Neutrophil (primary cell): Measurements from ENCODE around the gene DLK1.
A peak's percentile ranks its signal among the peaks of the same experiment; 100 is the strongest.

Source experiments
- H3K27ac ChIP-seq: fragments of 200-600 bp; sonication (generic); 2 replicates; pipeline ENCODE4 v1.5.1; 2016; ENCODE audit warnings: mild to moderate bottlenecking, moderate library complexity
- H3K27me3 ChIP-seq: fragments of 200-600 bp; sonication (generic); 2 replicates; pipeline ENCODE4 v1.6.0; 2016; ENCODE audit warnings: mild to moderate bottlenecking
- H3K36me3 ChIP-seq: fragments of 200-600 bp; sonication (generic); 2 replicates; pipeline ENCODE4 v1.5.1; 2017
- H3K4me1 ChIP-seq, 2 experiments: fragments of 200-600 bp in 1 of 2; sonication (generic) in 1 of 2; 1 replicate in 1 of 2; 2 replicates in 1 of 2; pipeline versions ENCODE4 v1.5.1 to v1.6.1; 2013 to 2016; ENCODE audit warnings: low read depth in 1 of 2, low read length in 1 of 2, mild to moderate bottlenecking in 1 of 2, moderate library complexity in 1 of 2; ENCODE audit not compliant: control insufficient read depth in 1 of 2, insufficient read depth in 1 of 2
- H3K4me3 ChIP-seq, 2 experiments: fragments of 200-600 bp in 1 of 2; sonication (generic) in 1 of 2; 1 replicate in 1 of 2; 2 replicates in 1 of 2; pipeline ENCODE4 v1.5.1; 2013 to 2016; ENCODE audit warnings: low read depth in 1 of 2, low read length in 1 of 2, mild to moderate bottlenecking in 1 of 2, moderate library complexity in 1 of 2
- H3K9me3 ChIP-seq: fragments of 200-600 bp; sonication (generic); 2 replicates; pipeline ENCODE4 v1.5.1; 2016
- CTCF ChIP-seq: fragments of 200-600 bp; sonication (generic); IDR thresholded peaks from 2 replicates; pipeline ENCODE4 v1.5.1; 2016; ENCODE audit warnings: antibody characterized with exemption

Gene DLK1

GRCh38 chr14:100726550-100727085, at the start of gene DLK1:
Gene DLK1, plus strand, starts transcription at chr14:100726892. Its CDS starts 177 bp downstream, at chr14:100727069.
- Histone ChIP-seq H3K27ac (no peak within 1 kb of the TSS), H3K9me3 (no peaks in the 10 kb centered on the region), H3K27me3 (peaks cover 70% of the 10 kb centered on the region), H3K4me1 (peaks cover 4% of the 10 kb centered on the region in 2 experiments), H3K4me3 (no peak within 1 kb of the TSS), H3K36me3 (no peaks in the 10 kb centered on the region)
- no peak for TF ChIP-seq CTCF

GRCh38 chr14:100677152-100677551, 49.5 kb upstream of the DLK1 start:
- peak overlapping the region; percentile 75 for H3K27ac ChIP-seq
- no peaks in the 10 kb centered on the region for H3K27me3 ChIP-seq
- H3K9me3 ChIP-seq, result no peaks in the 10 kb centered on the region
- H3K4me1 ChIP-seq, result peaks cover 60 to 66% of the 10 kb centered on the region in 2 experiments
- H3K4me3 ChIP-seq, result peak overlapping the region; percentile 16 to 40
- no peak for TF ChIP-seq CTCF
- no peaks in the 10 kb centered on the region for H3K36me3 ChIP-seq

- H3K4me1 ChIP-seq, result peaks cover 60 to 68% of the 10 kb centered on the region in 2 experiments
- H3K27ac ChIP-seq, result peak overlapping the region; percentile 75
- peak overlapping the region; percentile 16 to 40 for H3K4me3 ChIP-seq
- no peaks in the 10 kb centered on the region for H3K36me3 ChIP-seq
- H3K9me3 ChIP-seq, result no peaks in the 10 kb centered on the region
- no peaks in the 10 kb centered on the region for H3K27me3 ChIP-seq
- TF ChIP-seq CTCF, result no peak
Measured at GRCh38 chr14:100677554-100678468, 48.9 kb upstream of the DLK1 start.

GRCh38 chr14:100678469-100678828, 48.2 kb upstream of the DLK1 start:
- H3K36me3 ChIP-seq, result no peaks in the 10 kb centered on the region
- no peak for TF ChIP-seq CTCF
- no peaks in the 10 kb centered on the region for H3K27me3 ChIP-seq
- H3K9me3 ChIP-seq, result no peaks in the 10 kb centered on the region
- peak overlapping the region; percentile 75 for H3K27ac ChIP-seq
- no peak overlapping the region for H3K4me3 ChIP-seq
- H3K4me1 ChIP-seq, result peaks cover 59 to 68% of the 10 kb centered on the region in 2 experiments

- H3K4me1 ChIP-seq, result peaks cover 66 to 71% of the 10 kb centered on the region in 2 experiments
- no peak overlapping the region for H3K4me3 ChIP-seq
- H3K27ac ChIP-seq, result no peak overlapping the region
- no peak for TF ChIP-seq CTCF
- H3K36me3 ChIP-seq, result no peaks in the 10 kb centered on the region
- no peaks in the 10 kb centered on the region for H3K9me3 ChIP-seq
- no peaks in the 10 kb centered on the region for H3K27me3 ChIP-seq
Measured at GRCh38 chr14:100679153-100679552, 47.5 kb upstream of the DLK1 start.
